Uterus (tissue), 2 donors: ENCODE measurements around the gene MAPK8IP3.

ENCODE experiments used
- POLR2A ChIP-seq, 2 donors: fragments of 450-650 bp; IDR thresholded peaks; one replicate each; pipeline ENCODE4 v1.6.1; 2016; ENCODE audit warnings: antibody characterized with exemption in 2 of 2, mild to moderate bottlenecking in 1 of 2, moderate library complexity in 1 of 2
- TF ChIP-seq, protein P1 (sequence below), 4 experiments: fragments of 200-600 bp in 2 of 4; fragments of 450-650 bp in 2 of 4; sonication (generic) in 2 of 4; IDR thresholded peaks; one replicate each; pipeline ENCODE4 v1.5.1; 2016 to 2019; ENCODE audit warnings: antibody characterized with exemption in 4 of 4, mild to moderate bottlenecking in 2 of 4, moderate library complexity in 1 of 4

DNA sequence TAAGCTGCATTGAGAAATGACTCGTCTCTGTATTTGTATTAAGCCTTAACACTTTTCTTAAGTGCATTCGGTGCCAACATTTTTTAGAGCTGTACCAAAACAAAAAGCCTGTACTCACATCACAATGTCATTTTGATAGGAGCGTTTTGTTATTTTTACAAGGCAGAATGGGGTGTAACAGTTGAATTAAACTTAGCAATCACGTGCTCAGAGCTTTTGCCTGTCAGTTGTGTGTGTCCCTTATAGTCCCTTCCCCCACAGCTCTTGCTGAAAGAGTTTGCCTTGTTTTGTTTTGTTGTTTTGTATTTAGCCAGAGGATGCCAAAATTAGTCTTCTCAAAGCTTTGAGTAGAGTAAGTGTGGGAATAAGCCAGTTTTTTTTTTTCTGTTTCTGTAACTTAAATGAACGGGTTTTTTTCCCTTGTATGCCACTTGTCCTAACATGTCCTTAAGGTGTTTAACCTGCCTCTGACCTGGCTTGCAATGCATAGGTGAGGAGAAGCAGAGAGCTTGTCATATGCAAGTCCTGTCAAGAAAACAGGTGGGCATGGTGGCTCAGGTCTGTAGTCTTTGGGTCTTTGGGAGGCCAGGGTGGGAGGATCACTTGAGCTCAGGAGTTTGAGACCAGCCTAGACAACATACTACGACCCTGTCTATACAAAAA, 4.6 kb upstream of the MAPK8IP3 start:
- TF ChIP-seq, protein P1, sequence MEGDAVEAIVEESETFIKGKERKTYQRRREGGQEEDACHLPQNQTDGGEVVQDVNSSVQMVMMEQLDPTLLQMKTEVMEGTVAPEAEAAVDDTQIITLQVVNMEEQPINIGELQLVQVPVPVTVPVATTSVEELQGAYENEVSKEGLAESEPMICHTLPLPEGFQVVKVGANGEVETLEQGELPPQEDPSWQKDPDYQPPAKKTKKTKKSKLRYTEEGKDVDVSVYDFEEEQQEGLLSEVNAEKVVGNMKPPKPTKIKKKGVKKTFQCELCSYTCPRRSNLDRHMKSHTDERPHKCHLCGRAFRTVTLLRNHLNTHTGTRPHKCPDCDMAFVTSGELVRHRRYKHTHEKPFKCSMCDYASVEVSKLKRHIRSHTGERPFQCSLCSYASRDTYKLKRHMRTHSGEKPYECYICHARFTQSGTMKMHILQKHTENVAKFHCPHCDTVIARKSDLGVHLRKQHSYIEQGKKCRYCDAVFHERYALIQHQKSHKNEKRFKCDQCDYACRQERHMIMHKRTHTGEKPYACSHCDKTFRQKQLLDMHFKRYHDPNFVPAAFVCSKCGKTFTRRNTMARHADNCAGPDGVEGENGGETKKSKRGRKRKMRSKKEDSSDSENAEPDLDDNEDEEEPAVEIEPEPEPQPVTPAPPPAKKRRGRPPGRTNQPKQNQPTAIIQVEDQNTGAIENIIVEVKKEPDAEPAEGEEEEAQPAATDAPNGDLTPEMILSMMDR (IDR thresholded peaks at IDR 0.05): no peak
- no peak for TF ChIP-seq POLR2A (IDR thresholded peaks at IDR 0.05)
